A549 (cell line): Measurements from ENCODE around the gene DGKK. TPM values are rescaled to one million over a fixed set of nuclear protein-coding genes. Genes with fewer than 3 reads are reported as not detected.

Source experiments
- ATAC-seq, 2 experiments: fragments of 200-7000 bp in 1 of 2; fragments of >200 bp in 1 of 2; cut with Nextera tagmentation in 1 of 2; cut with Tn5 transposase in 1 of 2; 3 replicates each; pipeline versions ENCODE4 v1.8.0 to v1.9.1; 2018 to 2020; ENCODE audit warnings: mild to moderate bottlenecking in 1 of 2, moderate library complexity in 1 of 2
- CTCF ChIA-PET: fragments of 300-600 bp; sonication (Branson Sonifier 250); formaldehyde crosslinking; extraction: SDS; loops from one replicate; lab custom pipeline; 2021; ENCODE audit warnings: antibody characterized with exemption, inconsistent platforms; lab: Yijun Ruan, JAX
- POLR2A ChIA-PET: fragments of 350-600 bp; formaldehyde crosslinking; extraction: SDS; loops from one replicate; lab custom pipeline; 2021; ENCODE audit warnings: antibody characterized with exemption, inconsistent platforms; lab: Yijun Ruan, JAX
- DNase-seq, 2 experiments: peaks; one replicate each; pipeline versions ENCODE4 v3.0.0 to v3.0.0-alpha.2; 2011 to 2016; ENCODE audit warnings: low read depth in 1 of 2, low spot score in 1 of 2
- FAIRE-seq: peaks from 2 replicates; lab custom pipeline; 2011; peaks lifted over from hg19 to GRCh38; lab: Jason Lieb, UNC
- H3K27ac ChIP-seq, 2 experiments: fragments of >200 bp; sonication (Bioruptor Twin); formaldehyde crosslinking; 3 replicates each; pipeline ENCODE4 v1.5.1; 2016 to 2017
- H3K4me1 ChIP-seq: fragments of >200 bp; sonication (Bioruptor Twin); formaldehyde crosslinking; 3 replicates; pipeline ENCODE4 v1.6.1; 2016
- H3K4me2 ChIP-seq: fragments of >200 bp; sonication (Bioruptor Twin); formaldehyde crosslinking; 3 replicates; pipeline ENCODE4 v1.6.1; 2016
- H3K4me3 ChIP-seq: fragments of >200 bp; sonication (Bioruptor Twin); formaldehyde crosslinking; 3 replicates; pipeline ENCODE4 v1.5.1; 2016
- H3K9me3 ChIP-seq: fragments of >200 bp; sonication (Bioruptor Twin); formaldehyde crosslinking; 3 replicates; pipeline ENCODE4 v1.6.1; 2016
- CHD2 ChIP-seq: fragments of 150-350 bp; IDR thresholded peaks from 2 replicates; pipeline ENCODE4 v1.6.1; 2014; ENCODE audit warnings: low read length; ENCODE audit not compliant: partially characterized antibody
- CTCF ChIP-seq: fragments of >200 bp; sonication (Bioruptor Twin); formaldehyde crosslinking; IDR thresholded peaks from 3 replicates; pipeline ENCODE4 v1.5.1; 2016
- E2F6 ChIP-seq: IDR thresholded peaks from 2 replicates; pipeline ENCODE4 v1.6.1; 2012; ENCODE audit warnings: low read depth, borderline replicate concordance
- ELK1 ChIP-seq: fragments of 150-350 bp; IDR thresholded peaks from 2 replicates; pipeline ENCODE4 v1.6.1; 2014; ENCODE audit warnings: low read depth, mild to moderate bottlenecking, low read length
- FOSL2 ChIP-seq, 2 experiments: fragments of 450-650 bp in 1 of 2; fragments of >200 bp in 1 of 2; sonication (Bioruptor Twin) in 1 of 2; formaldehyde crosslinking; IDR thresholded peaks; 2 replicates each; pipeline versions ENCODE4 v1.5.0 to v1.6.1; 2016 to 2020; ENCODE audit warnings: mild to moderate bottlenecking in 1 of 2, moderate library complexity in 1 of 2
- GATA3 ChIP-seq: IDR thresholded peaks from 2 replicates; pipeline ENCODE4 v1.6.1; 2012; ENCODE audit warnings: borderline replicate concordance
- HEYL ChIP-seq: fragments of 250-450 bp; sonication (Bioruptor Pico); IDR thresholded peaks from 2 replicates; pipeline ENCODE4 v1.8.0; 2021; ENCODE audit warnings: mild to moderate bottlenecking, moderate library complexity
- HMGXB4 ChIP-seq: fragments of 250-450 bp; sonication (Bioruptor Pico); IDR thresholded peaks from 2 replicates; pipeline ENCODE4 v1.5.0; 2021; ENCODE audit warnings: mild to moderate bottlenecking, moderate library complexity, borderline replicate concordance
- HOXA7 ChIP-seq: fragments of 250-450 bp; sonication (Bioruptor Pico); IDR thresholded peaks from 2 replicates; pipeline ENCODE4 v1.5.0; 2020; ENCODE audit warnings: mild to moderate bottlenecking, moderate library complexity
- JUN ChIP-seq, 2 experiments: fragments of >200 bp; sonication (Bioruptor Twin); formaldehyde crosslinking; IDR thresholded peaks; 2 replicates in 1 of 2; 3 replicates in 1 of 2; pipeline ENCODE4 v1.6.1; 2016 to 2017
- KDM5A ChIP-seq: fragments of 200-600 bp; sonication (generic); IDR thresholded peaks from 2 replicates; pipeline ENCODE4 v1.6.1; 2016; ENCODE audit warnings: antibody characterized with exemption, mild to moderate bottlenecking
- MAFK ChIP-seq: fragments of 450-650 bp; IDR thresholded peaks from 2 replicates; pipeline ENCODE4 v1.6.1; 2014; ENCODE audit not compliant: partially characterized antibody
- NPAS2 ChIP-seq: fragments of 250-450 bp; sonication (Bioruptor Pico); IDR thresholded peaks from 2 replicates; pipeline ENCODE4 v1.8.0; 2022; ENCODE audit warnings: mild to moderate bottlenecking, moderate library complexity, borderline replicate concordance
- PHF8 ChIP-seq: fragments of 200-600 bp; sonication (generic); IDR thresholded peaks from 2 replicates; pipeline ENCODE4 v1.6.1; 2016; ENCODE audit warnings: low read depth, mild to moderate bottlenecking, antibody characterized with exemption, moderate library complexity, borderline replicate concordance
- POLR2A ChIP-seq: IDR thresholded peaks from 2 replicates; pipeline ENCODE4 v1.6.1; 2012; ENCODE audit warnings: mild to moderate bottlenecking, low read length
- SREBF2 ChIP-seq: fragments of 450-650 bp; IDR thresholded peaks from 2 replicates; pipeline ENCODE4 v1.6.1; 2014; ENCODE audit warnings: mild to moderate bottlenecking, moderate library complexity
- TFCP2L1 ChIP-seq: fragments of 250-450 bp; sonication (Bioruptor Pico); IDR thresholded peaks from 2 replicates; pipeline ENCODE4 v1.5.0; 2021; ENCODE audit warnings: mild to moderate bottlenecking
- ZFP36 ChIP-seq: fragments of 450-650 bp; IDR thresholded peaks from 2 replicates; pipeline ENCODE4 v1.6.1; 2014; ENCODE audit warnings: borderline replicate concordance; ENCODE audit not compliant: partially characterized antibody
- ZNF302 ChIP-seq: fragments of 250-450 bp; sonication (Bioruptor Pico); IDR thresholded peaks from 2 replicates; pipeline ENCODE4 v1.9.0; 2021; ENCODE audit warnings: inconsistent platforms, mild to moderate bottlenecking, moderate library complexity
- WGBS: methylation state at CpG from one replicate; pipeline ENCODE4 v1.1.6; 2017; ENCODE audit errors: missing lambda C conversion rate; 5-methylcytosine and 5-hydroxymethylcytosine counted together
- polyA plus RNA-seq, 4 experiments: library from polyadenylated mRNA; depleted of rRNA in 3 of 4; stranded (reverse); fragments of >200 nt; fragmentation: RNase III in 1 of 4; extraction: RNeasy Plus Mini Kit Qiagen cat#74134 plus additional on column Dnase treatment in 1 of 4; gene quantifications; 2 replicates in 3 of 4; 3 replicates in 1 of 4; pipeline ENCODE4 v1.2.3, GENCODE V29; 2011 to 2017

DGKK gene
- polyA plus RNA-seq, 2 of the 4 experiments (the other 2 are of a cell fraction), result not detected

GRCh38 chrX:50475208-50475607 is 4.6 kb upstream of the DGKK start (continued):
- TF ChIP-seq GATA3, result no peak
- TF ChIP-seq HEYL, result no peak
- TF ChIP-seq SREBF2, result no peak
- TF ChIP-seq HMGXB4, result no peak
- TF ChIP-seq, all 56 proteins: peak for 0

GRCh38 chrX:50471390-50471789 is 765 bp upstream of the DGKK start:
- ChIA-PET CTCF (interaction anchor here (0.6 to 1.3 kb wide), 3 partner anchors 11 to 371 kb away, joined by 3 to 4 read pairs (median 3); no protein-coding TSS in a partner anchor), POLR2A (no interaction called here)
- H3K4me1 ChIP-seq, result no peaks in the 10 kb centered on the region
- DNase-seq, result no peak
- 0% methylated on average over 15 of the region's 23 CpGs for WGBS
- peak overlapping the region; percentile 17; the same call in 1 of the 3 replicates for H3K4me2 ChIP-seq
- H3K27ac ChIP-seq, result no peak overlapping the region
- H3K9me3 ChIP-seq, result no peaks in the 10 kb centered on the region
- no peak overlapping the region for H3K4me3 ChIP-seq
- TF ChIP-seq HEYL (no peak), NPAS2 (CRISPR knock-in tag) (no peak), POLR2A (no peak), KDM5A (no peak), FOSL2 (IDR thresholded peaks at IDR 0.05) (no peak), FOSL2 (CRISPR knock-in tag; IDR thresholded peaks at IDR 0.05) (no peak), ZNF302 (CRISPR knock-in tag) (no peak), E2F6 (no peak), MAFK (no peak), TFCP2L1 (CRISPR knock-in tag) (no peak), ELK1 (no peak), JUN (IDR thresholded peaks at IDR 0.05) (no peak), HMGXB4 (no peak)
- no peak for ATAC-seq
- no peak for FAIRE-seq

GRCh38 chrX:50469206-50469605 is 1.4 kb downstream of the DGKK start:
- ATAC-seq, result peak in 1 of 2 experiments; percentile 53; a peak in 3 of 6 replicates
- WGBS, result 31% methylated on average over 10 of the region's 24 CpGs
- Histone ChIP-seq H3K27ac (no peak overlapping the region), H3K4me3 (no peak overlapping the region), H3K4me1 (no peaks in the 10 kb centered on the region), H3K9me3 (no peaks in the 10 kb centered on the region), H3K4me2 (no peak overlapping the region)
- no peak for DNase-seq
- ChIA-PET POLR2A (no interaction called here), CTCF (no interaction called here)
- no peak for FAIRE-seq
- TF ChIP-seq CHD2 (no peak), E2F6 (no peak), HOXA7 (CRISPR knock-in tag) (no peak), CTCF (no peak), PHF8 (no peak), MAFK (no peak), ZFP36 (no peak), POLR2A (no peak)
- TF ChIP-seq, all 56 proteins: peak for 0
